DMS153 treated with DMSO at 0.1 percent for 48 hours (cell line): ENCODE measurements around the gene TYR.
"Not testable (repeated sequence)": the region's sequence is repeated elsewhere in the genome, so short reads cannot be mapped to it uniquely, and the experiment has no call there.

Source experiments
- DNase-seq: peaks from one replicate; lab custom pipeline; 2025; ENCODE audit not compliant: unreplicated experiment; lab: John Stamatoyannopoulos, UW

TYR gene

GRCh38 chr11:89342880-89343572, 165.4 kb downstream of the TYR start:
- DNase-seq = not testable (repeated sequence)
